ENCODE results near the gene RNASEL.

DNA sequence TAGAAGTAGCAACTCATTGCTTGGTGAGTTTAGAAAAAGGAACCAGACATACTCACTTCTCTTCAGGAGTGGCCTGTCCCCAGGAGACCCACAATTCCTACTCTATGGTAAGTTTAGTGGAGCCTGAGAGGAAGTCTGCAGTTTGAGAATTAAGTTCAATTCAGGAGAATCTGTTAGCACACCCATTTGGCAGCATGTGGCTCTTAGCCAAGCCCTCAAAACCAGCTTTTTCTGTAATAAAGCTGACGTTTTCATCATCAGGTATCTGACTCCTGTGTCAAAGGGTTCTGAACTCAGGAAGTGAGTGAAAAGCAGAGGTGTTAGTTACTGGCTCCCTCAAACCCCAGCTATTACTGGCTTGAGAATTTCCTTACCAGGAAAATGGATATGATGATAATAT is 35.5 kb upstream of the RNASEL start:
- TF ChIP-seq, protein P1, sequence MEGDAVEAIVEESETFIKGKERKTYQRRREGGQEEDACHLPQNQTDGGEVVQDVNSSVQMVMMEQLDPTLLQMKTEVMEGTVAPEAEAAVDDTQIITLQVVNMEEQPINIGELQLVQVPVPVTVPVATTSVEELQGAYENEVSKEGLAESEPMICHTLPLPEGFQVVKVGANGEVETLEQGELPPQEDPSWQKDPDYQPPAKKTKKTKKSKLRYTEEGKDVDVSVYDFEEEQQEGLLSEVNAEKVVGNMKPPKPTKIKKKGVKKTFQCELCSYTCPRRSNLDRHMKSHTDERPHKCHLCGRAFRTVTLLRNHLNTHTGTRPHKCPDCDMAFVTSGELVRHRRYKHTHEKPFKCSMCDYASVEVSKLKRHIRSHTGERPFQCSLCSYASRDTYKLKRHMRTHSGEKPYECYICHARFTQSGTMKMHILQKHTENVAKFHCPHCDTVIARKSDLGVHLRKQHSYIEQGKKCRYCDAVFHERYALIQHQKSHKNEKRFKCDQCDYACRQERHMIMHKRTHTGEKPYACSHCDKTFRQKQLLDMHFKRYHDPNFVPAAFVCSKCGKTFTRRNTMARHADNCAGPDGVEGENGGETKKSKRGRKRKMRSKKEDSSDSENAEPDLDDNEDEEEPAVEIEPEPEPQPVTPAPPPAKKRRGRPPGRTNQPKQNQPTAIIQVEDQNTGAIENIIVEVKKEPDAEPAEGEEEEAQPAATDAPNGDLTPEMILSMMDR (IDR thresholded peaks at IDR 0.05): no peak
- no peak for TF ChIP-seq POLR2A (IDR thresholded peaks at IDR 0.05)
